TTC549 (cell line): ENCODE measurements around the gene FHIT.
A peak's percentile ranks its signal among the peaks of the same experiment; 100 is the strongest.

Experiments used
- FAIRE-seq: peaks from 2 replicates; lab custom pipeline; 2012; peaks lifted over from hg19 to GRCh38; lab: Jason Lieb, UNC

Gene FHIT

GRCh38 chr3:61251174-61251972, at the start of gene FHIT:
FHIT (minus strand) TSS chr3:61251452.
- FAIRE-seq, result peak; percentile 74

- FAIRE-seq, result no peak
Observed at GRCh38 chr3:61300786-61301185, 49.5 kb upstream of the FHIT start.

- no peak for FAIRE-seq
Observed at GRCh38 chr3:61300006-61300380, 48.7 kb upstream of the FHIT start.

- no peak for FAIRE-seq
Observed at GRCh38 chr3:61299343-61300005, 48.2 kb upstream of the FHIT start.

- FAIRE-seq, result no peak
Observed at GRCh38 chr3:61297821-61298220, 46.6 kb upstream of the FHIT start.

GRCh38 chr3:61288446-61288845, 37.2 kb upstream of the FHIT start:
- FAIRE-seq, result no peak

GRCh38 chr3:61283876-61284275, 32.6 kb upstream of the FHIT start:
- no peak for FAIRE-seq

GRCh38 chr3:61278713-61279112, 27.5 kb upstream of the FHIT start:
- FAIRE-seq, result no peak

GRCh38 chr3:61277411-61277810, 26.2 kb upstream of the FHIT start:
- FAIRE-seq, result no peak

- FAIRE-seq, result no peak
Observed at GRCh38 chr3:61269435-61269834, 18.2 kb upstream of the FHIT start.

- no peak for FAIRE-seq
Observed at GRCh38 chr3:61268644-61269043, 17.4 kb upstream of the FHIT start.

GRCh38 chr3:61264281-61264680, 13.0 kb upstream of the FHIT start:
- FAIRE-seq, result no peak

GRCh38 chr3:61257148-61257547, 5.9 kb upstream of the FHIT start:
- no peak for FAIRE-seq

GRCh38 chr3:61253756-61254155, 2.5 kb upstream of the FHIT start:
- FAIRE-seq, result no peak

- no peak for FAIRE-seq
Observed at GRCh38 chr3:61252836-61253235, 1.6 kb upstream of the FHIT start.

GRCh38 chr3:61250784-61251173, 473 bp downstream of the FHIT start:
- FAIRE-seq, result no peak

GRCh38 chr3:61248496-61248895, 2.8 kb downstream of the FHIT start:
- FAIRE-seq, result no peak

- no peak for FAIRE-seq
Observed at GRCh38 chr3:61247191-61247590, 4.1 kb downstream of the FHIT start.

- no peak for FAIRE-seq
Observed at GRCh38 chr3:61239871-61240270, 11.4 kb downstream of the FHIT start.

- FAIRE-seq, result no peak
Observed at GRCh38 chr3:61237858-61238257, 13.4 kb downstream of the FHIT start.

GRCh38 chr3:61236556-61236955, 14.7 kb downstream of the FHIT start:
- no peak for FAIRE-seq

GRCh38 chr3:61233746-61234145, 17.5 kb downstream of the FHIT start:
- no peak for FAIRE-seq

- FAIRE-seq, result no peak
Observed at GRCh38 chr3:61231693-61232092, 19.6 kb downstream of the FHIT start.

GRCh38 chr3:61227799-61228198, 23.5 kb downstream of the FHIT start:
- no peak for FAIRE-seq
